ENCODE results near the gene NFE2.

Gene NFE2

DNA sequence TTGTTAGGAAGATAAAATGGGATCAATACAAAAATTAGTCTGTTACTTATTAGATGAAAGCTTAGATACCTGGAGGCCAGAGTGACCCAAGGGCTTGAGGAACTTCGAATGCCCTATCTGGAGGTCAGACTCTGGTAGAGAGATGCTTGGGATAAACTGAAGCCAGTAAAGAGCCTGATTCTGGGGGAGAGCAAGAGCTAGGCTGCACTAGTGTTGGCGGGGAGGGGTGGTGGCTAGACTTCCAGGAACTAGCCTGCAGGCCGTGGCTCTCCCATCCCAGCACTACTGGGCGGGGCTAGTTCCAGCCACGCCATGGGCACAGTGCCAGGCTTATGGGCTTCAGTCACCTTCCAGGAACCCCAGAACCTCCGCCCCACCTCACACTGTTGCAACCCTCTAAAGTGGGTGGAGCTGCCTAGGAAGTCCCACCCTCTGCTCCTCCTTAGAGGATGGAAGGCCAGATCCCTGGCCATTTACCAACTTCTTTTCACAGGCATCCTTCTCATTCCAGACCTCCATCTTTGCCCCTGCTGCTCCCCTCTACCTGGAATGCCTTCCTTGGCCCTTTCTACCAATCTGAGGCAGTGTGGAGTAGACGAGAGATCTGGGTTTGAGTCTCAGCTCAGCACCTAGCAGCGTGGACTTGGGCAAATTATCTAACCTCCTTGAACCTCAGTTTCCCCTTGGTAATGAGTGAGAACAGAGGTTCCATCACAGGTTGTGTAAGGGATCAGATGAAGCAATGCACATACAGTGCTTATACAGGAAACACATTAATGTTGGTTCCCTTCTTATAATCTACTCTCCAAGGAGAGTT is 6.3 kb upstream of the NFE2 start:
- in situ Hi-C loops (cut with MboI; ENCODE audit: low sequenced_read_pairs) = no loop called here

DNA sequence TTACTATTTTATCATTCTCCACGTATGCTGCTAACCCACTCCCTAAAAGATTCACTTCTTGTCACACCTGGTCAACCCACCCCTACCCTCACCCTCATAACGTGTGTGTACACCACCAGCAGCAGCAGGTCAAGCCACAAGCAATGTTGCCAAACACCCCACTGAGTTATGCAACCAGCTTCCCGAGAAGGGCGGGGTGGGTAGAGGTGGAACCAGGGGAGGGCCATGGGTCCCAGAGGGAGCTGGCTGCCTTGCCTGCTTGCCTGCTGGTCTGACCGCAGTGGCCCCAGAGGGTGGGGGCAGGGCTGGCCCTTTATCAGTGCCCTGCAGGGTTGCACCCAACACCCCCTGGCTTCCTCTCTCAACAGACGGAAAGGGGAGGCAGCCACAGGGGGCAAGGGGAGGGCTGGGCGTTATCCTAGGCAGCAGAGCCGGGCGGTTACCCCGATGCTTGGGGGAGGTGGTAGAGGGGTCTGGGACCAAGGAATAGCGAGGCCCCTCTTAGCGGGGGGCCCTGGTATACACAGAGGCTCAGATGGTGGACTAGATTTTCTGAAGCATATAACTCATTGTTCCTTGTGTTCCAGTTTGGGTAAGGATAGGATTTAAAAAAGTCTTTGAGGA is 3.5 kb upstream of the NFE2 start:
- in situ Hi-C loops (cut with MboI; ENCODE audit: low sequenced_read_pairs) = no loop called here

- in situ Hi-C loops (cut with MboI; ENCODE audit: low sequenced_read_pairs) = no loop called here
These were observed 2.8 kb upstream of the NFE2 start for GRCh38 chr12:54303640-54304039.

DNA sequence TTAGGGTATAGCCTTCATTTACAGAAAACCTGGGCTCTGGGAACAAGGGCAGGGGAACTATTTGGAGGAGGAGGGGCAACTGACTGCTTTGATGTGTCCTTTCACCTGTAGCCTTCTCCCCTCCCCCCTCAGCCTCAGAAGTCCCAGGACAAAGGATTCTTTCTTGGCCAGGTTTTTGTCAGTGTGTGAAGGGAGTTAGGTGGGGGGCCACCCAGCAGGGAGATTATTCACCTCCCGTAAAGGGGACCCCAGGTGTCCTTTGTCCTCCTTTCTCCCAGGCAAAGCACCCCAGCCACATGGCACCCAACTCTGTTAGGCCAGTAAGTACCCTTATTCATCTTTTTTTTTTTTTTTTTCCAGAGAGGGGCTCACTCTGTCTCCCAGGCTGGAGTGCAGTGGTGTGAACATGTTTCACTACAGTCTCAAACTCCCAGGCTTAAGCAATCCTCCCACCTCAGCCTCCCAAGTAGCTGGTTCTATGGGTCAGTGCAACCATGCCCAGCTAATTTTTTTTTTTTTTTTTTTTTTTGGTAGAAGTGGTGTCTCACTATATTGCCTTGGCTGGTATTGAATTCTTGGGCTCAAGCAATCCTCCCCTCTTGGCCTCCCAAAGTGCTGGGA is 723 bp upstream of the NFE2 start:
- in situ Hi-C loops (cut with MboI; ENCODE audit: low sequenced_read_pairs) = no loop called here

DNA sequence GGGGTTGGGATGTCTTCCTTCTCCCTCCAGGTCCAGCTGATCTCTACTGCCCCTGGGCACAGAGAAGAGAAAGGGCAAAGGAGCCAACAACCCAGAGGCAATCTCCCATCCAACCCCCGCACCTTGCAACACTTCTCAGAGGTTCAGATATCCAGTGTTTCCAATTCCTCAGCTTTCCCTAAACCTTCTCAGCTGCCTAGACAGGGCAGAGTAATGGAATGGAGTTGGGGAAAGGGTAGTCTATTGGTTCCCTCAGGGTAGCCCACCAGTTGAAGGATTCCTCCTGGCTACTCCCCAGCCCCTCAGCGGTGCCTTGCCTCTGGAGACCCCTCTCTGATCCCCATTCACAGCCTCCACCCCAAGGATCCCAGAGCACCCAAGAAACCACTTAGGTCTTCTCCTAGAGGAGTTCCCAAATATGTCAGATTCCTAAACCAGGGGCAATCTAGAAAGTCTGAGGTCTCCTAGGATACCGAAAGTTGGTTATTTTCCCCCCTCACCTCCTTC is 537 bp downstream of the NFE2 start:
- in situ Hi-C loops (cut with MboI; ENCODE audit: low sequenced_read_pairs) = no loop called here

GRCh38 chr12:54299515-54300224 is 1.1 kb downstream of the NFE2 start:
- in situ Hi-C loops (cut with MboI; ENCODE audit: low sequenced_read_pairs) = no loop called here

DNA sequence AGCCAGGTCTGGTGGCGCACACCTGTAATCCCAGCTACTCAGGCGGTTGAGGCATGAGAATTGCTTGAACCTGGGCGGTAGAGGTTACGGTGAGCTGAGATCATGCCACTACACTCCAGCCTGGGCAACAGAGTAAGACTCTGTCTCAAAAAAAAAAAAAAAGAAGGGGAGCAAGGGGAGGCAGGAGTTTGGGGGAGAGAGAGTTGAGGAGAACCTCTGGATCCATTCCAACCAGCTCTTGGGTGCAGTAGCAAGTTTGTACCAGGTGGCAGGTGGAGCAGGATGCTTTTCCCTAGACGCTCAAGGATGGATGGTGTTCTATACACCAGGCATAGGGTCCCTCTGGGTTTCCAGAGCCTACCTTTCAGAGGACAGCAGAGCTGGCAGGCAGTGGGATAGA is 1.9 kb downstream of the NFE2 start:
- in situ Hi-C loops (cut with MboI; ENCODE audit: low sequenced_read_pairs) = no loop called here

GRCh38 chr12:54296393-54297099 is 4.3 kb downstream of the NFE2 start:
- in situ Hi-C loops (cut with MboI; ENCODE audit: low sequenced_read_pairs) = no loop called here

GRCh38 chr12:54294953-54295566 is 5.8 kb downstream of the NFE2 start:
- in situ Hi-C loops (cut with MboI; ENCODE audit: low sequenced_read_pairs) = loop anchor here (5.0 kb wide), 1 partner anchor 32 kb away; the partner anchor contains the start of gene COPZ1

DNA sequence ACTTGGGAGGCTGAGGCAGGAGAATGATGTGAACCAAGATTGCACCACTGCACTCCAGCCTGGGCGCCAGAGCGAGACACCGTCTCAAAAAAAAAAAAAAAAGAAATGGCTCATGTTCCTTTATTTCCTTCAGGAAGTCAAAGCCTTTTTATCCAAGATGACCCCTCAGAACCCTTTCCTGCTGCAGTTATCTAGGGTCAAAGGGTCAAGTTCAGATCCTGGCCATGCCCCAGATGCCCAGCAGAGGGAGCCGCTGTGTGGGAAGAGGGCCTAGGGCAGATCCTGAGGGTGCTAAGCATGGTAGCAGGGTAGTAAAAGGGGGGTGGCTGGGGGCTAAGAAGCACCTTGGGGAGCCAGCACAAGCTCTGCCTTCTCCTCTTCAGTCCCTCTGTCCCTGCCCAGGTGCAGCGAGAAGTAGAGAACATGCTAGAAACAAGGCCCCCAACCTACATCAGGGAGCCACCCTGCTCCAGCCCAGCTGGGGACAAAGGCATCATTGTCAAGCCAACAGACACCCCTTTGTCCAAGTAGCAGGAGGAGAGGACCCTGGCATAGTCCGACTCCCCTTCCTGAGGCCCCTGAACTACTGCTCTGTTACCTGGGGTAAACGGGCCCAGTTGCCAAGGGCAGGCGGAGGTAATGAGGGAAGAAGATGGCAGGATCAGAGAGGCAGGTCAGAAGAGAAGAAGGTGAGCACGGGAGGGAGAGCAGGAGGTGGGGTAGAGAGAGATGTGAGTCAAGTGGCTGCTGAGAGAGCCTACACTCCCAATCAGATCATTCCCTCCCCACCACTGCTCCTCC is 6.5 kb downstream of the NFE2 start:
- in situ Hi-C loops (cut with MboI; ENCODE audit: low sequenced_read_pairs) = loop anchor here (5.0 kb wide), 1 partner anchor 33 kb away; the partner anchor contains the start of gene COPZ1

GRCh38 chr12:54292931-54293241 is 7.9 kb downstream of the NFE2 start:
- in situ Hi-C loops (cut with MboI; ENCODE audit: low sequenced_read_pairs) = loop anchor here (5.0 kb wide), 1 partner anchor 34 kb away; the partner anchor contains the start of gene COPZ1

- in situ Hi-C loops (cut with MboI; ENCODE audit: low sequenced_read_pairs) = loop anchor here (5.0 kb wide), 1 partner anchor 35 kb away; the partner anchor contains the start of gene COPZ1
These were observed 8.5 kb downstream of the NFE2 start for GRCh38 chr12:54292083-54292930.

DNA sequence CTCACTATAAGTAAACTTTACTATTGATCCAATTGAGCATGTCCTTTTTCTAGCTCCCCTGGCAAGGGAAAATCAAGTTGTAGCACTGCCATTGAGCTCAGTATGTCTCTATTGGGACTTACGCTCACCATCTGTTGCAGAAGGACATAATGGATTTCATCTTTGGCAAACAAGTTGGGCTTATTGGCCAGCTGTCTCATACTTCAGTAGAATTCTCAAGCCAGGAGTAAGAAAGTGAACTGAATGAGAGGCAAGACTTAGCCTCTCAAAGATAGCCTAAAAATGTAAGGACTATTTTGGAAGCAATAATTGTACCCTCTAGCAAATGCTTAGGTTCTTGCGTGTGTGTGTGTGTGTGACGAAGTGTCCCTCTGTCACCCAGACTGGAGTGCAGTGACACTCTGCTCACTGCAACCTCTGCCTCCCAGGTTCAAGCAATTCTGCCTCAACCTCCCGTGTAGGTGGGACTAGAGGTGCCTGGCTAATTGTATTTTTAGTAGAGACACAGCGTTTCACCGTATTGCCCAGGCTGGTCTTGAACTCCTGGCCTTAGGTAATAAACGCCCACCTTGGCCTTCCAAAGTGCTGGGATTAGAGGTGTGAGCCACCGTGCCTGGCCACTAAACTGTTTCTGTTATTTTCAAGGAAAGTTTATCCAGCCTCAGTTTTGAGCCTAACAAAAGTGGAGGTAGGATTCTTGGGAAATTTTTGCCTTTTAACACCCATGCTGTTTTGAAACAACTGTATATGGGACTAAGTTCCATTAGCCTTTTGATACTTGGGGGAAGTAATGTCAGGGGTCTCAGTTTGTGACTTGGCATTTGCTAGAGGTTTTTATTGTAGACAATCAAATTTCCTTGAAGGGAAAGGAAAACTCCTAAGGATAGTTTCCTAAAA is 13.3 kb downstream of the NFE2 start:
- in situ Hi-C loops (cut with MboI; ENCODE audit: low sequenced_read_pairs) = no loop called here

GRCh38 chr12:54286042-54287030 is 14.5 kb downstream of the NFE2 start:
- in situ Hi-C loops (cut with MboI; ENCODE audit: low sequenced_read_pairs) = no loop called here

GRCh38 chr12:54285150-54286041 is 15.4 kb downstream of the NFE2 start:
- in situ Hi-C loops (cut with MboI; ENCODE audit: low sequenced_read_pairs) = no loop called here
